ENCODE results near the gene MKI67. TPM values are rescaled to one million over a fixed set of nuclear protein-coding genes. Genes with fewer than 3 reads are reported as not detected.

Gene MKI67
- total and polyA plus RNA-seq, 2 donors (not counting 3 experiments of a cell fraction or from before 2014, with no cell fraction given) = 16.2 to 125 TPM

GRCh38 chr10:128062881-128063563 is 63.2 kb downstream of the MKI67 start:
- intact Hi-C loops (cut with micrococcal nuclease) = loop anchor here (1.0 kb wide), 2 partner anchors 15 to 26 kb away; no protein-coding TSS in a partner anchor
- no peaks in the 10 kb centered on the region for H3K79me2 ChIP-seq (ENCODE audit: control insufficient read depth, insufficient read depth, low read length)

More at GRCh38 chr10:128062881-128063563, 63.2 kb downstream of the MKI67 start:
- H3K27me3 ChIP-seq (ENCODE audit: control insufficient read depth in 2 of 2, insufficient read depth in 2 of 2, low read length in 2 of 2) = no peaks in the 10 kb centered on the region
- peak; percentile 37 for DNase-seq (ENCODE audit: low read depth, low spot score)
- peaks cover 4 to 62% of the 10 kb centered on the region in 2 experiments for H3K36me3 ChIP-seq (ENCODE audit: control insufficient read depth in 2 of 2, extremely low read depth in 1 of 2, insufficient read depth in 2 of 2, low read length in 2 of 2)
- H3K9me1 ChIP-seq (replicated peaks; ENCODE audit: control insufficient read depth, extremely low read depth, insufficient read depth, low read length) = no peaks in the 10 kb centered on the region
- ChIA-PET POLR2A (interaction anchor here (0.5 kb wide), 1 partner anchor 195 kb away, joined by 3 read pairs; no protein-coding TSS in a partner anchor), CTCF (interaction anchor here (0.7 to 7.3 kb wide), 10 partner anchors 9 to 193 kb away, joined by 3 to 42 read pairs (median 6); partner anchors contain the start of gene PTPRE)
- no peaks in the 10 kb centered on the region for H4K20me1 ChIP-seq (replicated peaks; ENCODE audit: control insufficient read depth, extremely low read depth, insufficient read depth, low read length)
- no peak for TF ChIP-seq MYC (IDR thresholded peaks at IDR 0.05; ENCODE audit: low read depth, low read length)
- no peak for TF ChIP-seq MAX (IDR thresholded peaks at IDR 0.05; ENCODE audit: insufficient read depth, insufficient read length)
- TF ChIP-seq EZH2 (IDR thresholded peaks at IDR 0.05; ENCODE audit: borderline replicate concordance, low read depth, low read length, severe bottlenecking) = no peak
- TF ChIP-seq GATA2 (IDR thresholded peaks at IDR 0.05; ENCODE audit: insufficient read depth, insufficient read length, low read depth, low read length) = peak; percentile 55
- TF ChIP-seq POLR2AphosphoS5 (IDR thresholded peaks at IDR 0.05; ENCODE audit: insufficient read depth, low read depth, low read length) = peak; percentile 30
- no peak for TF ChIP-seq JUN (IDR thresholded peaks at IDR 0.05; ENCODE audit: borderline replicate concordance, insufficient read depth, insufficient read length, low read depth)
- TF ChIP-seq CTCF (IDR thresholded peaks at IDR 0.05; ENCODE audit: extremely low read depth in 1 of 2, insufficient read depth in 1 of 2, low read depth in 1 of 2, low read length in 2 of 2) = no peak
- TF ChIP-seq FOS (IDR thresholded peaks at IDR 0.05; ENCODE audit: borderline replicate concordance, insufficient read depth, low read length) = no peak
- TF ChIP-seq POLR2A (IDR thresholded peaks at IDR 0.05; ENCODE audit: low read depth, low read length) = no peak
- peak; percentile 87 for FAIRE-seq
- no peaks in the 10 kb centered on the region for H3K9me3 ChIP-seq (replicated peaks; ENCODE audit: control insufficient read depth, insufficient read depth, low read length)
- no peak overlapping the region for H3K9ac ChIP-seq (replicated peaks; ENCODE audit: extremely low read depth, insufficient read depth, low read length)
- BruUV-seq (replicated peaks) = no TSS peak
- dilution Hi-C loops (cut with MboI; ENCODE audit: extremely low pct_ligation_motif_present, low sequenced_read_pairs) = no loop called here
- peak overlapping the region; percentile 2 for H3K4me2 ChIP-seq (ENCODE audit: insufficient read depth, low read length)
- no peak overlapping the region for H3K4me3 ChIP-seq (replicated peaks in 1 of 3; ENCODE audit: insufficient read depth in 1 of 3, low read depth in 1 of 3, low read length in 3 of 3)
- H3K4me1 ChIP-seq (ENCODE audit: control insufficient read depth, extremely low read depth, insufficient read depth, low read length) = peaks cover 30% of the 10 kb centered on the region
- peak overlapping the region; percentile 41 for H3K27ac ChIP-seq (ENCODE audit: insufficient read depth, low read depth, low read length)
- no peak overlapping the region for H2AFZ ChIP-seq (ENCODE audit: low read depth, low read length)
